ENCODE measurements around the gene VSTM4.

Gene VSTM4

DNA sequence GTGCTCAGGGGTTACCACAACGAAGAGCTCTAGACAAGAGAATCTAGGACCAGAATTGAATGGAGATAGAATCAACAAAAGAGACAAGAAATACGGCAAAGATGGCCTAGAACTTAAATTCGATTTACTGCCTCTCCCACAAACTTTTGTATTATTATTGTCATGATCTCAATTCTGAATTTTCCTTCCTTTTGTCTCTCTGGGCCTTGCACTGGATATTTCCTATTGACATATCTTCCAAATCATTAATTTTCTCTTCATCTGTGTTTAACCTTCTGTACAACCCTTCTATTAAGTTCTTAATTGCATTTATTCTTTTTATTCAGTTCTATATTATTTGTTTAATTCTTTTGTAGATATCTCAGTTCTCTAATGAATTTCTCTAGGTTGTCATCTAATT, 28.4 kb downstream of the VSTM4 start:
- TF ChIP-seq, protein P1, sequence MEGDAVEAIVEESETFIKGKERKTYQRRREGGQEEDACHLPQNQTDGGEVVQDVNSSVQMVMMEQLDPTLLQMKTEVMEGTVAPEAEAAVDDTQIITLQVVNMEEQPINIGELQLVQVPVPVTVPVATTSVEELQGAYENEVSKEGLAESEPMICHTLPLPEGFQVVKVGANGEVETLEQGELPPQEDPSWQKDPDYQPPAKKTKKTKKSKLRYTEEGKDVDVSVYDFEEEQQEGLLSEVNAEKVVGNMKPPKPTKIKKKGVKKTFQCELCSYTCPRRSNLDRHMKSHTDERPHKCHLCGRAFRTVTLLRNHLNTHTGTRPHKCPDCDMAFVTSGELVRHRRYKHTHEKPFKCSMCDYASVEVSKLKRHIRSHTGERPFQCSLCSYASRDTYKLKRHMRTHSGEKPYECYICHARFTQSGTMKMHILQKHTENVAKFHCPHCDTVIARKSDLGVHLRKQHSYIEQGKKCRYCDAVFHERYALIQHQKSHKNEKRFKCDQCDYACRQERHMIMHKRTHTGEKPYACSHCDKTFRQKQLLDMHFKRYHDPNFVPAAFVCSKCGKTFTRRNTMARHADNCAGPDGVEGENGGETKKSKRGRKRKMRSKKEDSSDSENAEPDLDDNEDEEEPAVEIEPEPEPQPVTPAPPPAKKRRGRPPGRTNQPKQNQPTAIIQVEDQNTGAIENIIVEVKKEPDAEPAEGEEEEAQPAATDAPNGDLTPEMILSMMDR (IDR thresholded peaks at IDR 0.05), result no peak
- Histone ChIP-seq H3K27me3 (no peaks in the 10 kb centered on the region), H3K4me1 (peaks cover 0 to 47% (median 33%) of the 10 kb centered on the region in 4 donors), H3K9me3 (peaks cover 0 to 2% (median 0%) of the 10 kb centered on the region in 3 donors), H3K27ac (no peak overlapping the region), H3K4me3 (no peak overlapping the region), H3K36me3 (peaks cover 0 to 5% (median 0%) of the 10 kb centered on the region in 3 donors)
- intact Hi-C loops (cut with DNase I; ENCODE audit: low total_unique reads), result no loop called here
- DNase-seq, result no peak

DNA sequence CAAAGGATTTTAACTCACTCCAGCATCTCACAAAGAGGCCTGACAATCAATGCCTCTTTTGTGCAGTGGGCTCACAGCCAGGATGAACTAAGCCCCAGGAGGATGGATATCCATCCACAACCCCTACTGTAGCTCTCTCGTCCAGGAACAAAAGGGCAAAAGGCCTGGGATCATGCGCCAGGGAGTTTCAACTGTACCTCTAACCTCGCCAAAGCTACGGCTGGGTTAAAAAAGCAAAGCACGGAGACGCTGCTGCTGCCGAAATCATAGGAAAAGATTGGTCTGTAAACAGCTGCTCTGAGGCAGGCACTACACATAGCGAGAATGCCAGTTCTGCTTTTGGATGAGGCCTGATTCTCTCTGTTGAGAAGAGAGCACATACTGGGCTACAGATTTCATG, 32.1 kb downstream of the VSTM4 start:
- intact Hi-C loops (cut with DNase I; ENCODE audit: low total_unique reads), result no loop called here
- H3K4me1 ChIP-seq, result peaks cover 0 to 58% (median 38%) of the 10 kb centered on the region in 4 donors
- peak; percentile 54 to 83 for DNase-seq

DNA sequence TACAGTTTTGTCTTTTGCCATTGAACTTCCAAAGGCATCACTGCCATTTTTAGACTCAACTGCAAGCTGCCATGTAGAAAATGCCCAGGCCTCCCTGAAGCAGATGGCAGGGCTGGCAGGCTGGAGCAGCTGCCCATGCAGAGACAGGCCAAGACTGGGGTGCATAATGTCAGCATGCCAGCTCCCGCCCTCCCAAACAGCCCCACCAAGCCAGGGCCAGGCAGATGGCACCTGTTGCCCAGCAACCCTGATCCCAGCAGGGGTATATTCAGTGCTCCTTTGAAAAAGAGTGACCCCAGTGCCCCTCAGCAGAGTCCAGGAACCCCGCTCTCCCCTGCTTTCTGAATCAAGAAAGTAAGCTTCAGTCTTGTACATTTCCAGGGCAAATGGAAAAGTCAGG, 32.6 kb downstream of the VSTM4 start:
- TF ChIP-seq, protein P1 (IDR thresholded peaks at IDR 0.05), result no peak
- peaks cover 0 to 2% (median 0%) of the 10 kb centered on the region in 3 donors for H3K9me3 ChIP-seq
- no peak for DNase-seq
- peak overlapping the region; percentile 62 to 70 for H3K27ac ChIP-seq
- intact Hi-C loops (cut with DNase I; ENCODE audit: low total_unique reads), result no loop called here
- peaks cover 0 to 58% (median 38%) of the 10 kb centered on the region in 4 donors for H3K4me1 ChIP-seq
- no peaks in the 10 kb centered on the region for H3K27me3 ChIP-seq
- H3K4me3 ChIP-seq, result no peak overlapping the region
- peaks cover 0 to 5% (median 0%) of the 10 kb centered on the region in 3 donors for H3K36me3 ChIP-seq

More for the DNA sequence above, 32.1 kb downstream of the VSTM4 start:
- peaks cover 0 to 2% (median 0%) of the 10 kb centered on the region in 3 donors for H3K9me3 ChIP-seq
- no peaks in the 10 kb centered on the region for H3K27me3 ChIP-seq
- no peak overlapping the region for H3K4me3 ChIP-seq
- peak overlapping the region; percentile 62 to 70 for H3K27ac ChIP-seq
- TF ChIP-seq, protein P1 (IDR thresholded peaks at IDR 0.05), result no peak
- peaks cover 0 to 5% (median 0%) of the 10 kb centered on the region in 3 donors for H3K36me3 ChIP-seq

DNA sequence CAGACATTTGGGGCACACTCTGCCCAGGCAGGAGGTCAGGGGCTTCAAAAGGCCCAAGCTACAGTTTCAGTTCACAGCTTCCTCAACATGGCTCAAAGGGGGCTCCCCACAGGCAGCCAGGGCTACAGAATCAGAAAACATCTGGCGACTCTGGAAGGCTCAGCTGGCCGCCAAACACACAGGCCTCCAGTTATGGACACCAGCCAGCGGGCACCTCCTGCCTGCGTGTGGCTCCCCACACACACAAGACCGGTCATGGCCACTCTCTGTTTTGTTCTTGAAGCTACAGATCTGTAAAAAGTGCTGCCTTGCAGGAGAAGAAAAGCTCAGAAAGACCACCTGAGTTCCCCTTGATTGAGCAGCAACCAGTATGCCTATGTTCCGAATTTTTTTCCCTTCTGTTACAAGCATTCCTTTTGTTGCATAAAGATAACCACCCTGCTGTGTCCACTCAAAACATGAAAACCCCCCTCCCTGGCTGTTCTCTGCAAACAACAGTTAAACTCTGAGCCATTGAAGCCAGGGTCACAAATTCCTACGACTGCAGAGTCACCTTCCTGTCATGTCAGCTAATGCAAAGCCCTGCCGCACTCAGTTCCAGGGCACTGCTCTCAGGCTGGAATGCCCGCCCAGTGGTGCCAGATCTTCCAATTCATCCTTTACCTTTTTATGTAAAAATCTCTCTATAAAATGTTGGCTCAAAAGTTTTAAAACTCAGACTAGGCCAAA, 33.6 kb downstream of the VSTM4 start:
- intact Hi-C loops (cut with DNase I; ENCODE audit: low total_unique reads), result no loop called here
- Histone ChIP-seq H3K4me1 (peaks cover 0 to 62% (median 38%) of the 10 kb centered on the region in 4 donors), H3K4me3 (no peak overlapping the region), H3K36me3 (peaks cover 0 to 5% (median 0%) of the 10 kb centered on the region in 3 donors), H3K9me3 (no peaks in the 10 kb centered on the region), H3K27ac (peak overlapping the region; percentile 62 to 70), H3K27me3 (no peaks in the 10 kb centered on the region)
- TF ChIP-seq, protein P1 (IDR thresholded peaks at IDR 0.05), result no peak
- DNase-seq, result no peak

DNA sequence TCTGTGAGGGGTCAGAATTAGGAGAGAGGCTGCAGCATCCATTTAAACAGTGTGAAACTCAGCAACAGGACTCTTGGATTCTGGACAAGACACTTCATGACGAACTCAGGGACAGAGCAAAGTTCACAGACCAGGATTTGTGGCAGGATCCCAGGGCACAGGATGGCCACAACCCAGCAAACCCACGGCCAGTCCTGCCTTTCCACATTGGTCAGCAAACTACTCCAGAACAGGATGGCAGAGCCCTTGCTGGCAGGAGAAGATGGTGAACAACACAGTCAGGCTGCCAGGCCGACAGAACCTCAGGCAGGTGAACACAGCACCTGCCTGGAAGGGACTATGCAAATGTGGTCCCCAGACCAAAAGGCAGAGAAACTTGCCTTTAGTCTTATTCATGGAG, 34.4 kb downstream of the VSTM4 start:
- H3K4me3 ChIP-seq, result no peak overlapping the region
- peaks cover 0 to 62% (median 38%) of the 10 kb centered on the region in 4 donors for H3K4me1 ChIP-seq
- H3K36me3 ChIP-seq, result peaks cover 0 to 11% (median 5%) of the 10 kb centered on the region in 3 donors
- no peaks in the 10 kb centered on the region for H3K9me3 ChIP-seq
- no peaks in the 10 kb centered on the region for H3K27me3 ChIP-seq
- TF ChIP-seq, protein P1 (IDR thresholded peaks at IDR 0.05), result no peak
- intact Hi-C loops (cut with DNase I; ENCODE audit: low total_unique reads), result no loop called here
- DNase-seq, result no peak
- H3K27ac ChIP-seq, result peak overlapping the region; percentile 62 to 70

Measured in tibial artery (tissue), 4 donors.